UCSD-AML1 (cell line): ENCODE data around the gene LRRC8D.
"Not testable (repeated sequence)": the region's sequence is repeated elsewhere in the genome, so short reads cannot be mapped to it uniquely, and the experiment has no call there.

Source experiments
- DNase-seq: peaks from one replicate; lab custom pipeline; 2025; ENCODE audit not compliant: unreplicated experiment; lab: John Stamatoyannopoulos, UW

LRRC8D gene

GRCh38 chr1:89910780-89911179 is 89.9 kb downstream of the LRRC8D start:
- DNase-seq, result no peak

GRCh38 chr1:89911191-89911991 is 90.6 kb downstream of the LRRC8D start:
- no peak for DNase-seq

- DNase-seq, result no peak
These were observed 91.2 kb downstream of the LRRC8D start for GRCh38 chr1:89912073-89912472.

- no peak for DNase-seq
These were observed 92.7 kb downstream of the LRRC8D start for GRCh38 chr1:89913353-89914095.

GRCh38 chr1:89917353-89917752 is 96.5 kb downstream of the LRRC8D start:
- no peak for DNase-seq

- no peak for DNase-seq
These were observed 97.4 kb downstream of the LRRC8D start for GRCh38 chr1:89918127-89918793.

GRCh38 chr1:89918794-89919155 is 97.9 kb downstream of the LRRC8D start:
- no peak for DNase-seq

GRCh38 chr1:89919174-89919573 is 98.3 kb downstream of the LRRC8D start:
- no peak for DNase-seq

- DNase-seq, result no peak
These were observed 102.1 kb downstream of the LRRC8D start for GRCh38 chr1:89922911-89923310.

- no peak for DNase-seq
These were observed 102.7 kb downstream of the LRRC8D start for GRCh38 chr1:89923517-89923916.

- not testable (repeated sequence) for DNase-seq
These were observed 103.2 kb downstream of the LRRC8D start for GRCh38 chr1:89924075-89924474.

- no peak for DNase-seq
These were observed 106.2 kb downstream of the LRRC8D start for GRCh38 chr1:89927049-89927448.

- no peak for DNase-seq
These were observed 106.6 kb downstream of the LRRC8D start for GRCh38 chr1:89927478-89927877.

GRCh38 chr1:89928506-89928905 is 107.7 kb downstream of the LRRC8D start:
- no peak for DNase-seq

- no peak for DNase-seq
These were observed 108.7 kb downstream of the LRRC8D start for GRCh38 chr1:89929467-89930063.

- DNase-seq, result no peak
These were observed 109.7 kb downstream of the LRRC8D start for GRCh38 chr1:89930579-89930978.

GRCh38 chr1:89931964-89932363 is 111.1 kb downstream of the LRRC8D start:
- DNase-seq, result no peak

GRCh38 chr1:89932598-89933364 is 111.9 kb downstream of the LRRC8D start:
- no peak for DNase-seq

- no peak for DNase-seq
These were observed 113.6 kb downstream of the LRRC8D start for GRCh38 chr1:89934461-89934860.

GRCh38 chr1:89935235-89935634 is 114.4 kb downstream of the LRRC8D start:
- DNase-seq, result no peak

GRCh38 chr1:89936694-89937093 is 115.9 kb downstream of the LRRC8D start:
- no peak for DNase-seq
